CD4-positive, alpha-beta T cell (primary cell): ENCODE measurements around the gene GMPPA. TPM values are rescaled to one million over a fixed set of nuclear protein-coding genes. Genes with fewer than 3 reads are reported as not detected.

Experiments used
- ATAC-seq: fragments of 200-7000 bp; cut with Tn5 transposase; one replicate; pipeline ENCODE4 v1.10.0; 2022; ENCODE audit warnings: mild to moderate bottlenecking; ENCODE audit not compliant: poor library complexity
- CTCF ChIA-PET: fragments of 350-600 bp; sonication (Branson Sonifier 250); formaldehyde crosslinking; loops from one replicate; lab custom pipeline; 2021; ENCODE audit warnings: antibody characterized with exemption, inconsistent platforms; lab: Charles Lee
- POLR2A ChIA-PET: fragments of 350-600 bp; sonication (Branson Sonifier 250); formaldehyde crosslinking; loops from one replicate; lab custom pipeline; 2021; ENCODE audit warnings: antibody characterized with exemption, inconsistent platforms; lab: Charles Lee
- DNase-seq, 14 experiments: peaks; one replicate each; pipeline ENCODE4 v3.0.0-alpha.2; 2013 to 2020; ENCODE audit warnings: mixed read lengths in 2 of 14
- H3K27ac ChIP-seq, 2 donors: one replicate each; pipeline versions ENCODE4 v1.5.1 to v1.7.0; 2013; ENCODE audit warnings: low read length in 2 of 2, low read depth in 1 of 2, mild to moderate bottlenecking in 1 of 2
- H3K27me3 ChIP-seq, 2 experiments: 1 replicate in 1 of 2; 2 replicates in 1 of 2; pipeline versions ENCODE4 v1.6.1 to v1.7.0; 2013; ENCODE audit warnings: low read length in 2 of 2, control low read depth in 1 of 2, mild to moderate bottlenecking in 1 of 2, moderate library complexity in 1 of 2; ENCODE audit not compliant: insufficient read depth in 2 of 2, control insufficient read depth in 1 of 2
- H3K36me3 ChIP-seq: one replicate; pipeline ENCODE4 v1.6.1; 2013; ENCODE audit warnings: low read length, control low read depth; ENCODE audit not compliant: insufficient read depth
- H3K4me1 ChIP-seq: one replicate; pipeline ENCODE4 v1.6.1; 2013; ENCODE audit warnings: low read length, control low read depth; ENCODE audit not compliant: insufficient read depth
- H3K4me3 ChIP-seq: one replicate; pipeline ENCODE4 v1.5.1; 2013; ENCODE audit warnings: mild to moderate bottlenecking, low read length, moderate library complexity
- H3K9me3 ChIP-seq, 2 experiments: 1 replicate in 1 of 2; 2 replicates in 1 of 2; pipeline versions ENCODE4 v1.6.1 to v1.7.0; 2013; ENCODE audit warnings: low read length in 2 of 2, mild to moderate bottlenecking in 2 of 2, control low read depth in 1 of 2, moderate library complexity in 1 of 2; ENCODE audit not compliant: control insufficient read depth in 1 of 2, insufficient read depth in 1 of 2
- H3K27ac Mint-ChIP-seq: one replicate; pipeline ENCODE4 v1.8.0; 2020; ENCODE audit warnings: mixed read lengths
- H3K27me3 Mint-ChIP-seq: one replicate; pipeline ENCODE4 v1.8.0; 2021; ENCODE audit warnings: mixed read lengths
- H3K36me3 Mint-ChIP-seq: one replicate; pipeline ENCODE4 v1.8.0; 2021; ENCODE audit warnings: low read depth, mixed read lengths
- H3K4me1 Mint-ChIP-seq: one replicate; pipeline ENCODE4 v1.8.0; 2021; ENCODE audit warnings: low read depth, mixed read lengths
- H3K4me3 Mint-ChIP-seq: one replicate; pipeline ENCODE4 v1.8.0; 2020; ENCODE audit warnings: mild to moderate bottlenecking, mixed read lengths
- H3K9me3 Mint-ChIP-seq: one replicate; pipeline ENCODE4 v1.8.0; 2020; ENCODE audit warnings: mixed read lengths
- CTCF ChIP-seq: fragments of 200-600 bp; IDR thresholded peaks from one replicate; pipeline ENCODE4 v1.8.0; 2022; ENCODE audit warnings: antibody characterized with exemption, mild to moderate bottlenecking
- intact Hi-C, 2 experiments: fragments of 100-400 bp; cut with DNase I in 1 of 2; cut with micrococcal nuclease in 1 of 2; formaldehyde crosslinking; loops; one replicate each; pipeline versions ENCODE4 v1.15.1 to v1.9.0; 2023 to 2025; cut with DNase I, micrococcal nuclease
- total RNA-seq, 174 experiments: library from RNA in 2 of 174; stranded (reverse) in 2 of 174; gene quantifications; one replicate each; pipeline ENCODE4 v1.2.3 and lab custom pipeline; 2021 to 2026

The GMPPA gene
- total RNA-seq, 2 experiments from 2014 or later, result 13.3 to 14.4 TPM

GRCh38 chr2:219477179-219477578 is 21.5 kb upstream of the GMPPA start:
- intact Hi-C loops, result no loop called here
- Mint-ChIP-seq H3K27me3 (peaks cover 20% of the 10 kb centered on the region), H3K4me1 (peaks cover 5% of the 10 kb centered on the region), H3K4me3 (no peak overlapping the region), H3K27ac (no peak overlapping the region), H3K9me3 (no peaks in the 10 kb centered on the region), H3K36me3 (no peaks in the 10 kb centered on the region)
- H3K27ac ChIP-seq, result no peak overlapping the region
- H3K4me1 ChIP-seq, result no peaks in the 10 kb centered on the region
- no peak overlapping the region for H3K4me3 ChIP-seq
- no peaks in the 10 kb centered on the region for H3K36me3 ChIP-seq
- TF ChIP-seq CTCF, result no peak
- POLR2A ChIA-PET, result no interaction called here
- no peak for ATAC-seq
- H3K27me3 ChIP-seq, result peaks cover under 1 to 9% of the 10 kb centered on the region in 2 experiments
- CTCF ChIA-PET, result no interaction called here
- DNase-seq, result no peak
- no peaks in the 10 kb centered on the region for H3K9me3 ChIP-seq

GRCh38 chr2:219477815-219478214 is 20.9 kb upstream of the GMPPA start:
- Histone ChIP-seq H3K27ac (no peak overlapping the region), H3K27me3 (peaks cover 7 to 13% of the 10 kb centered on the region in 2 experiments), H3K36me3 (no peaks in the 10 kb centered on the region), H3K9me3 (peaks cover 0 to 3% of the 10 kb centered on the region in 2 experiments), H3K4me3 (no peak overlapping the region), H3K4me1 (no peaks in the 10 kb centered on the region)
- TF ChIP-seq CTCF, result no peak
- ATAC-seq (no peak), DNase-seq (no peak)
- no peaks in the 10 kb centered on the region for H3K9me3 Mint-ChIP-seq
- no peak overlapping the region for H3K27ac Mint-ChIP-seq
- intact Hi-C loops, result no loop called here
- H3K36me3 Mint-ChIP-seq, result no peaks in the 10 kb centered on the region
- peaks cover 25% of the 10 kb centered on the region for H3K27me3 Mint-ChIP-seq
- CTCF ChIA-PET, result interaction anchor here (1.0 kb wide), 1 partner anchor 52 kb away, joined by 5 read pairs; no protein-coding TSS in a partner anchor
- POLR2A ChIA-PET, result no interaction called here
- H3K4me1 Mint-ChIP-seq, result peaks cover 5% of the 10 kb centered on the region
- no peak overlapping the region for H3K4me3 Mint-ChIP-seq

GRCh38 chr2:219478916-219479315 is 19.8 kb upstream of the GMPPA start:
- no peak overlapping the region for H3K4me3 ChIP-seq
- Mint-ChIP-seq H3K27ac (no peak overlapping the region), H3K4me1 (peaks cover 5% of the 10 kb centered on the region), H3K36me3 (no peaks in the 10 kb centered on the region), H3K9me3 (no peaks in the 10 kb centered on the region), H3K27me3 (peaks cover 29% of the 10 kb centered on the region), H3K4me3 (no peak overlapping the region)
- no peak overlapping the region for H3K27ac ChIP-seq
- TF ChIP-seq CTCF, result no peak
- intact Hi-C loops, result no loop called here
- POLR2A ChIA-PET, result no interaction called here
- peaks cover 5% of the 10 kb centered on the region for H3K4me1 ChIP-seq
- ATAC-seq (no peak), DNase-seq (no peak)
- H3K9me3 ChIP-seq, result peaks cover 0 to 4% of the 10 kb centered on the region in 2 experiments
- CTCF ChIA-PET, result interaction anchor here (1.0 kb wide), 1 partner anchor 51 kb away, joined by 5 read pairs; no protein-coding TSS in a partner anchor
- no peaks in the 10 kb centered on the region for H3K36me3 ChIP-seq
- H3K27me3 ChIP-seq, result peaks cover 18 to 20% of the 10 kb centered on the region in 2 experiments
